ENCODE measurements around the gene ALX4.

DNA sequence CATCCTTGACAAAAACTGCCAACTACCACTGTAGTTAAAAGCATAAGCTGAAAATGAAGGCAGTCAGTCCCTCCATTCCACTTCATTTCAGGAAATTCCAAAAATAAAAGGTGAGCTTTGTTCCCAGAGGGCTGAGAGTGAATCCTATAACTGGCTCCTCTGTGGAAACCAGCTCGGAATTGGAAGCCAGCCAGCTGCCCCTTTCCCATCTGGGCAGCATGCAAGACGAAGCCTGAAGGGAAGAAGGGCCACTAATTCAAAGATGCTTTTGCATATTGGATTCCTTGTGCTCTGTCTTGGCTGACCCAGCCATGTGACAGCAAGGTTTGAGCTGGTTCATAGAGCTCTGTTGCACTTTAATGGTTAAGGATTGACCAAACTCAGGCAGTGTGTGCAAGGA is 83.4 kb downstream of the ALX4 start:
- TF ChIP-seq, protein P1, sequence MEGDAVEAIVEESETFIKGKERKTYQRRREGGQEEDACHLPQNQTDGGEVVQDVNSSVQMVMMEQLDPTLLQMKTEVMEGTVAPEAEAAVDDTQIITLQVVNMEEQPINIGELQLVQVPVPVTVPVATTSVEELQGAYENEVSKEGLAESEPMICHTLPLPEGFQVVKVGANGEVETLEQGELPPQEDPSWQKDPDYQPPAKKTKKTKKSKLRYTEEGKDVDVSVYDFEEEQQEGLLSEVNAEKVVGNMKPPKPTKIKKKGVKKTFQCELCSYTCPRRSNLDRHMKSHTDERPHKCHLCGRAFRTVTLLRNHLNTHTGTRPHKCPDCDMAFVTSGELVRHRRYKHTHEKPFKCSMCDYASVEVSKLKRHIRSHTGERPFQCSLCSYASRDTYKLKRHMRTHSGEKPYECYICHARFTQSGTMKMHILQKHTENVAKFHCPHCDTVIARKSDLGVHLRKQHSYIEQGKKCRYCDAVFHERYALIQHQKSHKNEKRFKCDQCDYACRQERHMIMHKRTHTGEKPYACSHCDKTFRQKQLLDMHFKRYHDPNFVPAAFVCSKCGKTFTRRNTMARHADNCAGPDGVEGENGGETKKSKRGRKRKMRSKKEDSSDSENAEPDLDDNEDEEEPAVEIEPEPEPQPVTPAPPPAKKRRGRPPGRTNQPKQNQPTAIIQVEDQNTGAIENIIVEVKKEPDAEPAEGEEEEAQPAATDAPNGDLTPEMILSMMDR (IDR thresholded peaks at IDR 0.05), result no peak
- no peak for TF ChIP-seq POLR2AphosphoS5 (IDR thresholded peaks at IDR 0.05)
